GM18909 (cell line): Measurements from ENCODE around the gene B3GLCT.
"Not testable (repeated sequence)": the region's sequence is repeated elsewhere in the genome, so short reads cannot be mapped to it uniquely, and the experiment has no call there.

Source experiments
- ATAC-seq: cut with Tn5 transposase; IDR thresholded peaks from one replicate; pipeline ENCODE4 v1.9.1; 2021; ENCODE audit warnings: mild to moderate bottlenecking; ENCODE audit not compliant: unreplicated experiment, poor library complexity

B3GLCT gene

GRCh38 chr13:31334994-31335557 lies 135.3 kb downstream of the B3GLCT start:
- ATAC-seq: no peak

GRCh38 chr13:31339616-31340015 lies 139.8 kb downstream of the B3GLCT start:
- not testable (repeated sequence) for ATAC-seq

DNA sequence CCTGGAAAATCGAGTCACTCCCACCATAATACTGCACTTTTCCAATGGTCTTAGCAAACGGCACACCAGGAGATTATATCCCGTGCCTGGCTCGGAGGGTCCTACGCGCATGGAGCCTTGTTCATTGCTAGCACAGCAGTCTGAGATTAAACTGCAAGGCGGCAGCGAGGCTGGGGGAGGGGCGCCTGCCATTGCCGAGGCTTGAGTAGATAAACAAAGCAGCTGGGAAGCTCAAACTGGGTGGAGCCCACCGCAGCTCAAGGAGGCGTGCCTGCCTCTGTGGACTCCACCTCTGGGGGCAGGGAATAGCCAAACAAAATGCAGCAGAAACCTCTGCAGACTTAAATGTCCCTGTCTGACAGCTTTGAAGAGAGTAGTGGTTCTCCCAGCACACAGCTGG lies 141.1 kb downstream of the B3GLCT start:
- ATAC-seq: not testable (repeated sequence)

DNA sequence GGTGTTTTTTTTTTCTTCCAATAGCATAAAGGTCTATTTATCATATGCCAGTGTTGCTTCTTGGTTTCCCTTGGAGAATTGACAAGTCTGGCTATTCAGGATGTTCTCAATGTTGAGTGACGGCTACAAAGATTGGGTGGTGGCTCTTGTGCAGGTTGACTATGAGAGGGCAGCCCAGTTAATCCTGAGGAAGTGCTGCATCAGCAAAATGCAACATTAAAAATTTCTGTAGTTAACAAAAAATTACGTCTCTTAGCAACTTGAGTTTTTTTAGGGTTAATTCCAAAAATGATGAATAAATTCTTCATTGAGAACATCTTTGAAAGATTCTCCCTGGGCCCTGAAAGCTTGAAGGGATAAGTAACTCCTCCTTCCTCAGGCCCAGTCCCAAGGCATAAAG lies 147.1 kb downstream of the B3GLCT start:
- no peak for ATAC-seq

DNA sequence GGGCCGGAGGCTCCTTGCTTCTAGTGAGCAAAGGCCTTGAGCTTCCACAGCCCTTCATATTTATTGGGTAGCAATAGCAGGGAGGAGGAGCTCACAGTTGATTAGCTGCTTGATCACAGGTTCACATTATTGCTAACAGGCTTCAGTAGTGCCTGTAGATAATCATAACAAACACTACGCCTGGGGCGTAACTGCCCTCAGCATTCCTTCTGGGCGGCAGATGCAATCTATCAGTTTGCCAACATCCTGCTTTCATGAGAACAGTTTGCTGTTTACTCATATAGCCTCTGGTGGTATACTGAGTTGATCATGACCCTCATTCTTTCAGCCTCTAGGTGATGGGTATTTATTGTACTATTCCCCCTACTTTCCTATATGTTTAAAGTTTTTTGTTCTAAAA lies 149.4 kb downstream of the B3GLCT start:
- no peak for ATAC-seq

DNA sequence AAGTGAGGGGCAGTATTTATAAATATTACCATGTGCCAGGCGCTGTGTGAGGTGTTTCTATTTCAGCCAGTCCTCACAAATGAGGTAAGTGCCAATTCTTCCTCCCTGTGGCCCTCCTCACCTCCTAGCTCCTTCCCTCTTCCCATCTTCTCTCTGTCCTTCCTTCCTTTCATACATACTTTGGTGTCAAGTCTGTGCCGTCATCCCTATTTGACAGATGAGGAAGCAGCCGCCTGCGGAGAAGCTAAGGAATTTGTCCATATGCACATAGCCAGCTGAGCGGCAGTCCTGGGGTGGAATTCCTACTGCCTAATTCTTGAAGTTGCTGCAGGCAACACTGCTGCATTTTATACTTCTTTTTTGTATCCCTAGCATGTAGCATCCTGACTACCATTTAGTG lies 150.8 kb downstream of the B3GLCT start:
- ATAC-seq: no peak

- ATAC-seq: no peak
Measured at GRCh38 chr13:31351376-31351775, 151.6 kb downstream of the B3GLCT start.

- no peak for ATAC-seq
Measured at GRCh38 chr13:31352467-31352866, 152.7 kb downstream of the B3GLCT start.

DNA sequence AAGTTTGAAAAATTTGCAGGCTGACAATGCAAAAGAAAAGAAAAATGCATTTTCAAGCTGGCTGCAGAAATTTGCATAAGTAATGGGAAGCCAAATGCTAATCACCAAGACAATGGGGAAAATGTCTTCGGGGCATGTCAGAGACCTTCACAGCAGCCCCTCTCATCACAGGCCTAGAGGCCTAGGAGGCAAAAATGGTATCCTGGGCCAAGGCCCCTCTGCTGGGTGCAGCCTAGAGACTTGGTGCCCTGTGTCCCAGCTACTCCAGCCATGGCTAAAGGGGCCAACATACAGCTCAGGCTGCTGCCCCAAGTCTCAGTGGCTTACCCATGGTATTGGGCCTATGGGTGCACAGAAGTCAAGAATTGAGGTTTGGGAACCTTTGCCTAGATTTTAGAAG lies 155.2 kb downstream of the B3GLCT start:
- ATAC-seq: no peak

DNA sequence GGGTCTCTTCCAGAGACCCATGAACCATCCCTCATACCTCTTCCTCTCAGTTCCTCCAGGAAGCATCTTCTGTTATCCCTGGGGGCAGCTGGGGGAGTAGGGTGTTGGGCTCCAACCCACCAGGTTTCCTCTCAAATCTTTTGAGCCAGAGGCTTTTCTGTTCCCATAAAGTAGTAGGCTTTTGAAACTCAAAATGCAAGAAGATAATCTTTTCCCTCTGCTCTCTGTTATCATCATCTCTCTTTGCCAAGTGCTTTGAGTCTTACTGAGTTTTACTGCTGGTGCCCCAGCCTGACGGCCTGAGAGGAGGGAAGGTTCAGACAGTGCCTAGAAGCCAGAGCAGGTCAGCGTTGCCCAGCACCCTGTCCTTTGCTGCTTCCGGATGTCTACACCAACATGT lies 157.2 kb downstream of the B3GLCT start:
- no peak for ATAC-seq

- no peak for ATAC-seq
Measured at GRCh38 chr13:31357581-31357980, 157.8 kb downstream of the B3GLCT start.

DNA sequence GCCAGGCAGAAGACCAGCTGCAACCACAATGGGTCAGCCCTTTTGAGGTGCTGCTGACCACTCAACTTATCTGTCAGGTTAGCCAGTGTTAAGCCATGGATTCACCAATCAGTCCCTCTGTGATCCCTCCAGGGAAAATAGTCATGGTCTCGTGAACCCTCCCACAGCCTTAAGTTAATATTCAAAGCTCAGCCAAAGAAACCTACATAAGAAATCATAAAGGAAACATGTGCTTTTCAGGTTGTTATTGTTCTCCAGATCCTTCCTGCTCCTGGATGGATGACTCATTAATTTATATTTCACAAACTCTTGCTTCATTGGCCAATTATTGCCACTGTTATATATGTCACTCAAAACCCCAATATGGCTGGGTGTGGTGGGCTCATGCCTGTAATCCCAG lies 161.9 kb downstream of the B3GLCT start:
- ATAC-seq: no peak

- no peak for ATAC-seq
Measured at GRCh38 chr13:31365630-31366029, 165.9 kb downstream of the B3GLCT start.

- no peak for ATAC-seq
Measured at GRCh38 chr13:31367410-31367809, 167.6 kb downstream of the B3GLCT start.

DNA sequence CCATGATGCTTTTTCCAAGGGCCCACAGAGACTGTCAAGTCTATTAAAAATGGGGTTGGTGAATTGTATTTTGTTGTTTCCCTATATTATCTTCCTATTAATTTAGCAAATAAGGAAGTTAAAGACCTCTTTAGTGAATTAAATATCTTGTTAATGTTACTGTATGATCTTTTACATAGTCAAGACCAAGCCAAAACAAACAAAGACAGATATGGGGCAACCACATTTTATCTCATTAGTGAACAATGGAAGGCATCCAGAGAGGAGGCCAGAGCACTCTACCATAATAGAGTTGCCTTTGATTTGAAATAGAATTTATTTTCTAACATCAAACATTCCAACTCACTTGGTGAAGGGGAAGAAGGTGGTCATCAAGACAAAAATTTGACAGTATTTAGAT lies 169.4 kb downstream of the B3GLCT start:
- ATAC-seq: no peak

DNA sequence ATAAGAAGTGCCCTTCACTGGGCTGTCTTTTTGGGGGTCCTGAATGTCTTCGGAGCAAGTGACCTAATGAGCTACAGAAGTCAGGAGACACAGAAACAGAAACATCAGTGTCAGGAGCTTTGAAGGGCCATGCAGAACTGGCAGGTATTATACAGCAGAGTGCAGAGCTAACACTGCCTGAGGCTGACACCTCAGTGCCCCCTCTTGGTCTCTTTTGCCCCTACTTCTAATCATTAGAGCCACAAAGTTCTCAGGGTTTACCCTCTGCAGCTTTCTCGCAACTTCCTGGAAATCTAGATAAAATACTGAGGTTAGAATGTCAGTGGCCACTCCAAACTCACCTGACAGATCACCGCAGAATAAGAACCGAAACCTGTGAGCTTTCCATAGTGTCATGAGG lies 172.7 kb downstream of the B3GLCT start:
- ATAC-seq: no peak

- no peak for ATAC-seq
Measured at GRCh38 chr13:31374682-31375081, 174.9 kb downstream of the B3GLCT start.

- ATAC-seq: no peak
Measured at GRCh38 chr13:31377946-31378345, 178.2 kb downstream of the B3GLCT start.

DNA sequence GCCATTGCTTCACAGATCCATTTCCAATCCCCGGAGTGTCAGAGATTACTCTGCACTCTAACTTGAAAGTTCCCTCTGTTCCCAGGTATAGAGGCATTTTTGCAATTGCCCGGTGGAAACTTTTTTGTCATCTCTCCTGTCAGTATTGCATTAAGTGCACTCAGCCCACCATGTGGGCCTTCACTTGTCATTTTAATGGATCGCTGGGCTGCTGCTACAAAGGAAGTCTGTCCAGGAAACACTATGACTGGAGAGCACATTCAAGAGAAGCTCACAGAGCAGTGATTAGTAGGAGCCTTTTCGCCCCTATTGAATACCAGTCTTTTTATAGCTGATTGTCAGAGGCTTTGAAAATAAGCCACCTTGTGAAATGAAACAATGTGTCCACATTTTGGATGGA lies 180.9 kb downstream of the B3GLCT start:
- ATAC-seq: no peak
